GM08714 (cell line): ENCODE measurements around the gene TMA7.

ENCODE experiments used
- H3K4me3 ChIP-seq: fragments of 200-500 bp; sonication (Bioruptor generic); 2 replicates; pipeline ENCODE4 v1.5.1; 2014; ENCODE audit warnings: mild to moderate bottlenecking, low read length, inconsistent platforms
- ZNF274 ChIP-seq: IDR thresholded peaks from 2 replicates; pipeline ENCODE4 v1.6.1; 2012; ENCODE audit warnings: mild to moderate bottlenecking, low read depth, low read length

Gene TMA7

GRCh38 chr3:48434591-48435222 is 5.3 kb upstream of the TMA7 start:
- TF ChIP-seq ZNF274: no peak
- H3K4me3 ChIP-seq: no peak overlapping the region

DNA sequence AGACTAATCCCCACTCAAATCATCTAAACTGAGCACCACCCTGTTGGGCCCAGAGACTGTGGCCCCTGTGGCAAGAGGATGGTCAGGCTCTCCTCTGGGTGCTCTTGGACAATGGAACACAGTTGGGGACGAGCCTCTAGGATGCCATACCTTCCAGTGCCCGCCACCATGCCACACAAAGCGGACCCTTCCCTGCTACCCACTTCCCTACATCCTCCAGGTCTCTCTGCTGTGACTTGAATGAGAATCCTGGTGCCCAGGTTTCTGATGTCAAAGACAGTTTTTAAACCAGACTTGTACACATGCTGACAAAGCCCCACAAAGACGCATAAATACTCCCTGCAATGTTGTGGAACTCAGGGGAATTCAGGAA is 4.8 kb upstream of the TMA7 start:
- TF ChIP-seq ZNF274: no peak
- no peak overlapping the region for H3K4me3 ChIP-seq

GRCh38 chr3:48435774-48436476 is 4.1 kb upstream of the TMA7 start:
- H3K4me3 ChIP-seq: no peak overlapping the region
- TF ChIP-seq ZNF274: no peak

DNA sequence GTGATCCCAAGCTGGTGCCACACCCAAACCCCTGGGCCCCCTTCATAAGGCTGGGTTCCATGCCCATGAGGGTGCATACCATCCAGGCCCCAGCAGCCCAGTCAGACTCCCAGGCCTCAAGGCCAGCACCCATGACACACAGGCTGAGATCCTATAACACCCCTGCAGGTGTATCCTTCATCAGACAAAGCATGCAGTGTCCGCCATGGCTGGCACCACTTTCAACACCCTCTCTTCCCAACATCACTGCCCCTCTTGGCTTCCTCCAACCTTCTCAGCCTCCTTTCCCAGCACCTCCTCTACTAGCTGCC is 3.6 kb upstream of the TMA7 start:
- no peak for TF ChIP-seq ZNF274
- no peak overlapping the region for H3K4me3 ChIP-seq

GRCh38 chr3:48436855-48437254 is 3.2 kb upstream of the TMA7 start:
- no peak for TF ChIP-seq ZNF274
- H3K4me3 ChIP-seq: no peak overlapping the region

- TF ChIP-seq ZNF274: no peak
- no peak overlapping the region for H3K4me3 ChIP-seq
Observed at GRCh38 chr3:48437812-48438211, 2.2 kb upstream of the TMA7 start.

DNA sequence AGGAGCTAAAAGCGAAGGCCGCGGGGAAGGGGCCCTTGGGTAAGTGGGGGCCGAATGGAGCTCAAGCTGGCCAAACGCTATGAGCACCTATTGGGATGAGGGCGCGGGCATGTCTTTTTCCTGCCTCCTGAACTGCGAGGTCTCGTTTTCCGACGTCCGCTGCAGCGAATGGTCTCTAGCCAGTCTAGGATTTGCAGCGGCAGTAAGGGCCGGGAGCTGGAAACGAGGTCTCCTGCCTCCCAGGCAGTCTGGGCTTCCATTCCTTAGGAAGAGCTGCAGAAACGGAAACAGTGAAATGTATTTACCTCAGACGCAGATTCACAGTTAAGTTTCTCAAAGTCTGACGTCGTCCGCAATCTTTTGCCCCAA is 517 bp downstream of the TMA7 start:
- peak overlapping the region; percentile 98 for H3K4me3 ChIP-seq
- no peak for TF ChIP-seq ZNF274

DNA sequence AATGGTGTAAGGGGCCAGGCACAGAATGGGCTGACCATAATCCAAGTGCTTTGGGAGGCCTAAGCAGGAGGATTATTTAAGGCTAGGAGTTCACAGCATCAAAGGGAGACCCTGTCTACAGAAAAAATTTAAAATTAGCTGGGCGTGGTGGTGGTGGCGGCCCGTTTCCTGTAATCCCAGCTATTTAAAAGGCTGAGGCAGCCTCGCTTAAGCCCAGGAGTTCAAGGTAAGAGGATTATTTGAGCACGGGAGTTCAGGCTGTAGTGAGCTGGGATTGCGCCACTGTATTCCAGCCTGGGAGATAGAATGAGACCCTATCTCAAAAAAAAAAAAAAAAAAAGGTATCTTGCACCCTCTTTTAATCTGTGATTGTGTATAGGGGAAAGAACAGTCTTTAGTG is 1.9 kb downstream of the TMA7 start:
- peak overlapping the region; percentile 98; the same call in 1 of the 2 replicates for H3K4me3 ChIP-seq
- TF ChIP-seq ZNF274: no peak

DNA sequence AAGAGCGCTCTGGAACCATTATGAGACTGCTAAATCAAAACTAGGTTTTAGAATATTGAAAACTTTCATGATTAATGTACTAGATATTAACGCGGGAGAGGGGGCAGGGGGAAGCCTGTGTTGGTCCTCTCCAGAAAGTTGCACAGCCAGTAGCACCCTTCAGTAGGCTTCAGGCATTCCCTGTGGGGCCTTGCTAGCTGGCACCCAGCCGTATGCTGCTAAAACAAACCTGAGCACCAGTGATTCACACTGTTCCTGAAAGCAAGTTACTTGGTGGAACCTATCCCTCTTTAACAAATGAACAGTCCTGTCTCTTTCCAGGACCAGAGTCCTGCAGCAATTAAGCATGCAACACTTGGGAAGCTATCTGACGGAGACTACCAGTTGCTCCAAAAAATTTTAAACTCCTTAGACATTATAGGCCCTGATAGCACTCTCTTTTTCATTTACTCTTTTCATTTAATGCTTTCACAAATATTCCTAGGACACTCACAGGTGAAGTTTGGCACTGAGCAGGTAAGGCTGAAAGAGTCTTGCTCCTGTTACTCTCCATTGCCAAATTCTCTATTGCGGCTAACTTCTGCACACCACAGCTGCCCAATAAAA is 5.3 kb downstream of the TMA7 start:
- H3K4me3 ChIP-seq: peak overlapping the region; percentile 88; the same call in 1 of the 2 replicates
- no peak for TF ChIP-seq ZNF274

GRCh38 chr3:48446043-48446424 is 6.0 kb downstream of the TMA7 start:
- peak overlapping the region; percentile 88 for H3K4me3 ChIP-seq
- TF ChIP-seq ZNF274: no peak

DNA sequence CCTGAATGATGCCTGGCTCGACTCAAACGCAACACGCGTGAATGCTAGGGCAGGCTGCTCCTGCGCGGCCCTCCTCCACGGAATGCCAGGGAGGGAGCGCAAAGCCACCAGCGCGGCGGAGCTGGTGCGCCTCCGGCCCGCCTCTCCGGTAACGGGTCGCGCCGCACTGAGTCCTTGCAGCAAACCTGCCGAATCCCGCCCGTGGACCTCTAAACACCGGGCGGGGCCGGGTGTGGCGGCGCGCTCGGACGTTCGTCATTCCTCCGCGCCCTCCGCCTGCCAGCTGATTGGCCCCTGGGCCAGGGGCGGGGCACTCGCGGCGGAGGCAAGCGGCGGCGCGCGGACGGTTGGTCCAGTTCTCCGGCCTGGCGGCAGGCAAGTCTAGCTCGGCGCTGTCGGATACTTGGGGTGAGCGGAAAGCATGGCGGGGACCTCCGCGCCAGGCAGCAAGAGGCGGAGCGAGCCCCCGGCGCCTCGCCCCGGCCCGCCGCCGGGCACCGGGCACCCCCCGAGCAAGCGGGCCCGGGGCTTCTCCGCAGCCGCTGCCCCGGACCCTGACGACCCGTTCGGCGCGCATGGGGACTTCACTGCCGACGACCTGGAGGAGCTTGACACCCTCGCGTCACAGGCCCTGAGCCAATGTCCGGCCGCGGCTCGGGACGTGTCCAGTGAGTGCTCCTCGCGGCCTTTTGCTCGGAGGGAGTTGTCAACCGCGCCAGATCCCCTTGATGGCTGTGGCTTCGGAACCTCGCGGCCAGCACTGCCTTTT is 6.6 kb downstream of the TMA7 start, which contains the start of gene ATRIP:
Gene ATRIP (plus strand): TSS at position 313 of the 769 bp plus-strand sequence. CDS start 109 bp downstream, at position 422.
- TF ChIP-seq ZNF274: no peak
- peak within 1 kb of the TSS; percentile 88 for H3K4me3 ChIP-seq

DNA sequence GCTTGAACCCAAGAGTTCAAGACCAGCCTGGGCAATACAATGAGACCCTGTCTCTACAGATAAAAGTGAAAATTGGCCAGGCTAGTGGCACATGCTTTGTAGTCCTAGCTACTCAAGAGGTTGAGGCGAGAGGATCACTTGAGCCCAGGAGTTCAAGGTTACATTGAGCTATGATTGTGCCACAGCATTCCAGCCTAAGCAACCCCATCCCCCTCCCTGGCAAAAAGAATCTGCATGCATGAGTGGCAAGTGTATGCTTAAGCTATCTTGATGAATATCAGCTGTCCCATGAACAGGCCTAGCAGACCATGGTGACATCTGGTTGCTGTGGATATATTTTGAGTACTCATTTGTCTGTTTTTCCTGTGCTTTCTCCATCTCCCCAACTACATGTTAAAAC is 11.2 kb downstream of the TMA7 start:
- TF ChIP-seq ZNF274: no peak

GRCh38 chr3:48456456-48456855 is 16.4 kb downstream of the TMA7 start:
- H3K4me3 ChIP-seq: no peak overlapping the region
- no peak for TF ChIP-seq ZNF274

More for the DNA sequence above, 11.2 kb downstream of the TMA7 start:
- no peak overlapping the region for H3K4me3 ChIP-seq

- TF ChIP-seq ZNF274: no peak
- H3K4me3 ChIP-seq: no peak overlapping the region
Observed at GRCh38 chr3:48459331-48459730, 19.3 kb downstream of the TMA7 start.
